ENCODE results near the gene CYP4A22.
"Not testable (repeated sequence)": the region's sequence is repeated elsewhere in the genome, so short reads cannot be mapped to it uniquely, and the experiment has no call there.

CYP4A22 gene

DNA sequence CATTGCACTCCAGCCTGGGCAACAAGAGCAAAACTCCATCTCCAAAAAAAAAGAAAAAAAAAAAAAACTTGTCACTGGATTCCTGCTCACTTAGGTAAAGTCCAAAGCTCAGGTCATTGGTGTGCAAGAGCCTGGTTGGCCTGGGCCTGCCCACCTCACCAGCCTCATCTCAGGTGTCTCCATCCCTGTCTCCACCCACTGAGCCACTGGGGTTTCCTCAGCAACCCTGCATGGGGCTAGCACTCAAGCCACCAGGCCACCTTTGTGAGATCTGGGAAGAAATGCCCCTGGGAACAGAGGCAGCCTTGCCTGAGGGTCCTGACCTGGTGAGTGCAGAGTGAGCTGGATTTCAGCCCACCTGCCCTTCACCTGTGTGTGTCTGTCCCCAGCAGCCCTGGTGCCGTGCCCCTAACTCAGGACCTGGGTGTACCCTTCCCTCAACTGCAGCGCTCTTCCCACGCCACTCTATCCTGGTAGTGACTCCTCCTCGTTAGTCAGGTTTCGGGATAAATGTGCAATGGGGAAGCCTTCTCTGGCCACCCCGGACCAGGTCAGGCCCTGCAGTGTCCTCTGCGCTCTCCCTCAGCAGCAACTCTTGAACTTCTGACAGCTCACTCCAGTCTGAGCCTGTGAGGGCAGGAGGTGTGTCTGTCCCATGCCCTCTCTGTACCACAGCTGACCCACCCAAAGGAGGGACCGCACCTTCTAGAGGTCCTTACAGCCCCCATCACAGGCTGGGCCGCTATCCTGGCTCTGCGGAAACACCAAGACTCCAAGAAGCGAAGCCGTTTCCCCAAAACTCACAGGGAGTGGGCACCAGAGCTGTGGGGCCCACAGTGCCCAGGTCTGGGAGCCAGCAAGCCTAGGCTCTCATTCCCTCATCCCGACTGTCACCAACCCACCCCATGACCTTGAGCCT, 49.3 kb downstream of the CYP4A22 start:
- no peak for DNase-seq

GRCh38 chr1:47187231-47187925, 50.1 kb downstream of the CYP4A22 start:
- DNase-seq, result no peak

DNA sequence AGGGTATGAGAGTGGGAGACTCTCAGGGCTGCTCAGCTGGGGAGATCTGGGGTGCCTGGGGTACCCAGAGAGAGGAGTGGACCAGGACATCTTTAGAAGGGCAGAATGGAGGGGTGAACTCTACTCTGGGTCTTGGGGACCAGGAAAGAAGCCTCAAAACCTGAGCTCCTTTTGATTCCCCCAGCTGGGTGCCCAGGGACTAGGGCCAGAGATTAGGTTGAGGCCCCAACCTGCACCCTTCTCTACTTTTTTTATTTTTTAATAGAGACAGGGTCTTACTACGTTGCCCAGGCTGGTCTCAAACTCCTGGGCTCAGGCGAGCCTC, 50.6 kb downstream of the CYP4A22 start:
- DNase-seq, result no peak

GRCh38 chr1:47188791-47189785, 51.8 kb downstream of the CYP4A22 start:
- DNase-seq, result no peak

- no peak for DNase-seq
These were observed 52.7 kb downstream of the CYP4A22 start, which contains the start of gene PDZK1IP1 for GRCh38 chr1:47189844-47190508. Gene PDZK1IP1, minus strand, starts transcription at chr1:47190036. Its CDS starts 104 bp downstream, at chr1:47189932.

DNA sequence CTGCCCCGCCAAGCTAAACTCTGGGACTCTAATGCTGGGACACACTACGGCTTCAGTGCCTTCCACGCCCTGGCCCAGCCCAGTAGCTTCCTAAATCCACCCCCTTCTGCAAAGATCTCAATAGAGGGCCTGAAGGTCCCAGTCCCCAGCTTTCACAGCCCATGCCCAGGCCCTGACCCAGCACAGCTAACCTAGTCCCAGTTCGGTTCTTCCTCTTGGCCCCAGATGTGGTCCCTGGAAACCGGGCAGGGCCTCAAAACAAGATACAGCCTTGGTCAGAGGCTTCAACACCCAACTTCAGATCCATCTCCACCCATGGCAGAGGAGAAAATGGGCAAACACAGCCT, 53.2 kb downstream of the CYP4A22 start:
- no peak for DNase-seq

DNA sequence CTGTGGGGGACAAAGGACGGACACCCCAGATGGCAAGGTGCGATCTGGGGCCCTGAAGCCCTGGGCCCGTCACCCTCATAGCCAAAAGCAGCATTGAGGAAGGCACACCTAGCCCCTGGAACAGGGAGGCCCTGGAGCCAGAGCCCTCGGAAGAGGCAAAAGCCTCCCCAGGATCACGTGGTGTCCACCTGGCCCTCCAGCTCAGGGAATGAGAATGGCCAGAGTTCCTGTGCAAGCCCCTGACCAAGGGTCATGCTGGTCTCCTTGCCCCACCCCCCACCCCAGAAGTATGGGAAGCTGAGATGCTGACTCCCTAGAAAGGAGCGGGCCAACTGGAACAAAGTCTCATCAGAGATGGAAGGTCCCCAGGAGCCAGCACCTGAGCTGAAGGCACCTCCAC, 53.6 kb downstream of the CYP4A22 start:
- no peak for DNase-seq

- DNase-seq, result no peak
These were observed 54.8 kb downstream of the CYP4A22 start for GRCh38 chr1:47191940-47192457.

- peak; percentile 92 for DNase-seq
These were observed 55.5 kb downstream of the CYP4A22 start for GRCh38 chr1:47192458-47193384.

GRCh38 chr1:47193496-47193895, 56.3 kb downstream of the CYP4A22 start:
- DNase-seq, result not testable (repeated sequence)

DNA sequence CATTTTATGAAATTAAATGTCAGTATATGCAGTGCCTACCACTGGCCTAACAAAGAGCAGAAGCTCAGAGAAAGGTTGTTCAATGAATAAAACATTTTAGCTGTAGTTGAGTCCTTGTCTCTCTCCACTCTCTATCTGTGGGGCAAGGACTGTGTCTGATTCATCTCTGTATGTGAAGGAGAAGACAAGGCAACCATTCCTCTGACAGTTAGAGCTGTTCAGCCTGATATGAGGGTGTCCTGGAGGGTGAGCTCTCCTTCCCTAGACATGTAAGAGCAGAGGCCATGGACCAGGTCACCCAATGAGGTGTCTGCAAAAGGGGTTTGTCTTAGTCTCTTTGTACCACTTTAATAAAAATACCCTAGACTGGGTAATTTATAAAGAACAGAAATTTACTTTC, 57.1 kb downstream of the CYP4A22 start:
- DNase-seq, result no peak

GRCh38 chr1:47195981-47196380, 58.7 kb downstream of the CYP4A22 start:
- not testable (repeated sequence) for DNase-seq

DNA sequence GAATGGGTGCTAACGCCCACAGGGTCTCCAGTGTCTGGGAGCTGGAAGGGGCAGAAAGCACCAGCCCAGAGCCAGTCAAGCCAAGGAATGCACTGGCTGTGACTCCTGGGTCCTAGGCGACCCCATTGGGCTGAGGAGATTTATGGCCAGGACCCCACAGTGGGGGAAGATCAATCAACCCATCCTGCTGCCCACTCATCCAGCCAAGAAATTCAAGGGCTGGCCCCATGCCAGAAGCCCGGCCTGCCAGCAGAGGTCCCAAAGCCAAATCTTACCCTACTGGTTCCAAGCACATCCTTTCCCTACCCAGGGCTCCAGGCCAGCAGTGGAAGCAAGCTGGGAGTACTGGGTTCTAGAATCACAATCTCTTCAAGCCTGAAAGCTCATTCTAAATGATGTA, 59.4 kb downstream of the CYP4A22 start:
- no peak for DNase-seq

DNA sequence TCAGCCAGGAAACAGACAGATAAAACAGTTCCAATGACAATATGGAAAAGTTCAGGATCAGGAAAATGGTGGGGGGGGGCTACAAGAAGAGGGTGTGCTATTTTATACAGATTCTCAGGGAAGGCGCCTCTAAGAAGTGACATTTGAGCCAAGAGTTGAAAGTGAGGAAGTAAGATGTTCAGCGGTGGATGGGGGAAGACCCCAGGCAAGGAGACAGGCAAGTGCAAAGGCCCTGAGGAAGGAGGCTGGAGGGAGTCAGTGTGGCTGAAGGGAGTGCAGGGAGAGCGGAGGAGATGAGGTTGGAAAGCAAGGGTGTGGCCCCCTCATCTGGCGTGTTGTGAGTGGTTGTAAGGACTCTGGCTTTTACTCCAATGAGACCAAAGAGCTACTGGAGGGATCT, 61.0 kb downstream of the CYP4A22 start:
- no peak for DNase-seq
